ENCODE results near the gene EFEMP1. TPM values are rescaled to one million over a fixed set of nuclear protein-coding genes. Genes with fewer than 3 reads are reported as not detected.

The EFEMP1 gene
- 100 to 1,000 TPM; 111 to 176 (median 145) TPM for polyA plus RNA-seq (ENCODE audit: insufficient read depth in 1 of 5, insufficient read length in 5 of 5, low replicate concordance in 1 of 5)
- long read RNA-seq, donor 1, transcript EFEMP1-201 (12 exons, 1,820 nt) = minor isoform, 11 of 79 reads
- long read RNA-seq, donor 1, transcript EFEMP1-202 (11 exons, 3,024 nt) = major isoform, 26 of 79 reads
- long read RNA-seq, donor 1, partial matches to known transcripts = 41 of 79 reads
- long read RNA-seq, donor 1, other reads (novel, unspliced or antisense) = 0 of 79 reads
- long read RNA-seq, donor 2, transcript EFEMP1-202 (11 exons, 3,024 nt) = major isoform, 11 of 15 reads
- long read RNA-seq, donor 2, partial matches to known transcripts = 0 of 15 reads
- long read RNA-seq, donor 2, other reads (novel, unspliced or antisense) = 0 of 15 reads
- long read RNA-seq, donor 3, transcript EFEMP1-201 (12 exons, 1,820 nt) = minor isoform, 6 of 29 reads
- long read RNA-seq, donor 3, transcript EFEMP1-202 (11 exons, 3,024 nt) = major isoform, 8 of 29 reads
- long read RNA-seq, donor 3, partial matches to known transcripts = 15 of 29 reads
- long read RNA-seq, donor 3, other reads (novel, unspliced or antisense) = 0 of 29 reads
- long read RNA-seq, donor 4, partial matches to known transcripts = 11 of 18 reads
- long read RNA-seq, donor 4, other reads (novel, unspliced or antisense) = 0 of 18 reads
- long read RNA-seq, donor 5, transcript EFEMP1-201 (12 exons, 1,820 nt) = minor isoform, 10 of 97 reads
- long read RNA-seq, donor 5, transcript EFEMP1-202 (11 exons, 3,024 nt) = major isoform, 16 of 97 reads
- long read RNA-seq, donor 5, partial matches to known transcripts = 69 of 97 reads
- long read RNA-seq, donor 5, other reads (novel, unspliced or antisense) = 0 of 97 reads
- long read RNA-seq, donor 6, transcript EFEMP1-202 (11 exons, 3,024 nt) = major isoform, 31 of 70 reads
- long read RNA-seq, donor 6, transcript EFEMP1-201 (12 exons, 1,820 nt) = minor isoform, 10 of 70 reads
- long read RNA-seq, donor 6, partial matches to known transcripts = 23 of 70 reads
- long read RNA-seq, donor 6, other reads (novel, unspliced or antisense) = 6 of 70 reads
- long read RNA-seq, donor 7, transcript EFEMP1-202 (11 exons, 3,024 nt) = major isoform, 13 of 20 reads
- long read RNA-seq, donor 7, partial matches to known transcripts = 5 of 20 reads
- long read RNA-seq, donor 7, other reads (novel, unspliced or antisense) = 0 of 20 reads
- long read RNA-seq, donor 8, transcript EFEMP1-202 (11 exons, 3,024 nt) = minor isoform, 6 of 14 reads
- long read RNA-seq, donor 8, transcript EFEMP1-201 (12 exons, 1,820 nt) = major isoform, 7 of 14 reads
- long read RNA-seq, donor 8, partial matches to known transcripts = 0 of 14 reads
- long read RNA-seq, donor 8, other reads (novel, unspliced or antisense) = 0 of 14 reads

GRCh38 chr2:55923091-55923981, at the start of gene EFEMP1:
Gene EFEMP1, minus strand, starts transcription at chr2:55923782. Its CDS starts 1,342 bp downstream, at chr2:55922440.
- peak; percentile 50 to 61 for DNase-seq

GRCh38 chr2:55970500-55970899, 46.9 kb upstream of the EFEMP1 start:
- no peak for DNase-seq

- no peak for DNase-seq
These were observed 45.4 kb upstream of the EFEMP1 start for GRCh38 chr2:55968941-55969340.

GRCh38 chr2:55966401-55967118, 43.0 kb upstream of the EFEMP1 start:
- DNase-seq = no peak

GRCh38 chr2:55965966-55966365, 42.4 kb upstream of the EFEMP1 start:
- no peak for DNase-seq

GRCh38 chr2:55965276-55965675, 41.7 kb upstream of the EFEMP1 start:
- DNase-seq = no peak

GRCh38 chr2:55962915-55963314, 39.3 kb upstream of the EFEMP1 start:
- DNase-seq = no peak

- peak in 1 of 2 donors; percentile 31 for DNase-seq
These were observed 37.8 kb upstream of the EFEMP1 start for GRCh38 chr2:55961318-55961911.

GRCh38 chr2:55958756-55959155, 35.2 kb upstream of the EFEMP1 start:
- no peak for DNase-seq

GRCh38 chr2:55957142-55957541, 33.6 kb upstream of the EFEMP1 start:
- no peak for DNase-seq

GRCh38 chr2:55954306-55955035, 30.9 kb upstream of the EFEMP1 start:
- peak in 1 of 2 donors; percentile 27 for DNase-seq

GRCh38 chr2:55952415-55952814, 28.8 kb upstream of the EFEMP1 start:
- DNase-seq = no peak

GRCh38 chr2:55951533-55951932, 28.0 kb upstream of the EFEMP1 start:
- DNase-seq = no peak

- DNase-seq = no peak
These were observed 26.0 kb upstream of the EFEMP1 start for GRCh38 chr2:55949613-55950012.

- no peak for DNase-seq
These were observed 25.6 kb upstream of the EFEMP1 start for GRCh38 chr2:55949211-55949610.

GRCh38 chr2:55948176-55948923, 24.8 kb upstream of the EFEMP1 start:
- no peak for DNase-seq

- no peak for DNase-seq
These were observed 24.2 kb upstream of the EFEMP1 start for GRCh38 chr2:55947752-55948151.

- no peak for DNase-seq
These were observed 23.2 kb upstream of the EFEMP1 start for GRCh38 chr2:55946793-55947192.
